HG03354 (cell line): ENCODE measurements around the gene PLEKHA7.
"Not testable (repeated sequence)": the region's sequence is repeated elsewhere in the genome, so short reads cannot be mapped to it uniquely, and the experiment has no call there.

Experiments used
- ATAC-seq: cut with Tn5 transposase; IDR thresholded peaks from one replicate; pipeline ENCODE4 v1.9.1; 2021; ENCODE audit warnings: mild to moderate bottlenecking; ENCODE audit not compliant: unreplicated experiment, poor library complexity, severe bottlenecking

PLEKHA7 gene

GRCh38 chr11:16920559-16920958 is 93.7 kb downstream of the PLEKHA7 start:
- ATAC-seq = no peak

- not testable (repeated sequence) for ATAC-seq
Measured at GRCh38 chr11:16918543-16919182, 95.6 kb downstream of the PLEKHA7 start.

GRCh38 chr11:16917941-16918340 is 96.3 kb downstream of the PLEKHA7 start:
- ATAC-seq = no peak

- ATAC-seq = no peak
Measured at GRCh38 chr11:16912692-16913111, 101.5 kb downstream of the PLEKHA7 start.

GRCh38 chr11:16911658-16912057 is 102.6 kb downstream of the PLEKHA7 start:
- no peak for ATAC-seq

- no peak for ATAC-seq
Measured at GRCh38 chr11:16911186-16911585, 103.0 kb downstream of the PLEKHA7 start.

- peak; percentile 84 for ATAC-seq
Measured at GRCh38 chr11:16909359-16910035, 104.7 kb downstream of the PLEKHA7 start.

- no peak for ATAC-seq
Measured at GRCh38 chr11:16905375-16905774, 108.8 kb downstream of the PLEKHA7 start.

GRCh38 chr11:16904761-16905160 is 109.5 kb downstream of the PLEKHA7 start:
- not testable (repeated sequence) for ATAC-seq

- peak; percentile 76 for ATAC-seq
Measured at GRCh38 chr11:16902781-16903378, 111.3 kb downstream of the PLEKHA7 start.

- ATAC-seq = peak; percentile 85
Measured at GRCh38 chr11:16902182-16902581, 112.0 kb downstream of the PLEKHA7 start.

GRCh38 chr11:16900491-16900890 is 113.7 kb downstream of the PLEKHA7 start:
- ATAC-seq = no peak

GRCh38 chr11:16899708-16900303 is 114.4 kb downstream of the PLEKHA7 start:
- no peak for ATAC-seq

- no peak for ATAC-seq
Measured at GRCh38 chr11:16898274-16898985, 115.8 kb downstream of the PLEKHA7 start.

GRCh38 chr11:16897470-16898061 is 116.6 kb downstream of the PLEKHA7 start:
- ATAC-seq = no peak

GRCh38 chr11:16896729-16897469 is 117.3 kb downstream of the PLEKHA7 start:
- ATAC-seq = no peak

GRCh38 chr11:16895306-16895705 is 118.9 kb downstream of the PLEKHA7 start:
- no peak for ATAC-seq

- no peak for ATAC-seq
Measured at GRCh38 chr11:16893456-16894066, 120.7 kb downstream of the PLEKHA7 start.

- ATAC-seq = no peak
Measured at GRCh38 chr11:16891964-16892363, 122.2 kb downstream of the PLEKHA7 start.
